CD4-positive, alpha-beta T cell treated with Interleukin-2 at 100 ng/mL for 4 hours (primary cell): Measurements from ENCODE around the gene ATRN.
"Not testable (repeated sequence)": the region's sequence is repeated elsewhere in the genome, so short reads cannot be mapped to it uniquely, and the experiment has no call there.

Experiments
- DNase-seq: peaks from one replicate; pipeline ENCODE4 v3.0.0-alpha.2; 2020; ENCODE audit warnings: low spot score

Gene ATRN

DNA sequence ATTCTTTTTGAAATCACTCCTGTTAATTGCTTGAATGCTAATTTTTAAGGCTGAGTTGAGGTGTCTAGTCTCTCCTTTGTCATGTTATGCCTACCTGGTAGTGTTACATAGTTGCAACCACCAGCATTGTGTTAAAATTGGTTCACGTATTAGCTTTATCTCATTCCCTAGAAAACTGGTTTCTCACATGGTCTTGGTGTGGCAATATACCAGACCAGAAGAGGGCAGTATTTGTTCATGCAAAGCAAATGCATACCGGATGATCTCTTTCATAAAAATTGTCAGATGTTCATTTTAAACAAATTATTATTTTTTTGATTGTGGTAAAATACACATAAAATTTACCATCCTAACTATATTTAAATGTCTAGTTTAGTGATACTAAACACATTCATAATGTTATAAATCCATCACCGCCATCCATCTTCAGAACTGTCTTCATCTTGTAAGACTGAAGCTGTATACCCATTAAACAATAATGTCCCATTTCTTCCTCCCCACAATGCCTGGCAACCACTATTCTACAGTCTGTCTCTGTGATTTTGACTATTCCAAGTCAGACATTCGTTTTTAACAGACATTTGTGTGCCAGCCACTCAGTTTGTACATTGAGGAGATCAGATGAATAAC is 92.8 kb downstream of the ATRN start:
- peak; percentile 45 for DNase-seq

DNA sequence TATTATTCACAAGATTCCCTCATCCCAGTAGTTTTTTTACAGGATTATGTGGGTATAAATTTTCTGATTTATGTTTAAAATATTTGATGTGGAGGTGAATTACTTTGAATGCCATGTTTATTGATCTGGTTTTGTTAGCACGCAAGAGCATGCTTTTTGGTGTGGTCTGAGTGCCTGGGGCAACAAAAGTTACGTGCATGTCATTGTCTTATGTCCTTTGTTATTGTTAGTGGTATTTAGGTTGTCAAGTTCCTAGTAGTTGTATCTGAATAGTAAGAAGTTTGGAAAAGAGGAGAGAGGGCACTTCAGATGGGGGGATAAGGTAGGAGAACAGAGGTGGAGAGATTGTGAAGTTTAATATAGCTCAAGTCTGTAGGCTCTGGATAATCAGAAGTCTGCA is 95.0 kb downstream of the ATRN start:
- no peak for DNase-seq

GRCh38 chr20:3572151-3572550 is 101.3 kb downstream of the ATRN start:
- DNase-seq, result no peak

GRCh38 chr20:3576363-3576762 is 105.5 kb downstream of the ATRN start:
- DNase-seq, result no peak

DNA sequence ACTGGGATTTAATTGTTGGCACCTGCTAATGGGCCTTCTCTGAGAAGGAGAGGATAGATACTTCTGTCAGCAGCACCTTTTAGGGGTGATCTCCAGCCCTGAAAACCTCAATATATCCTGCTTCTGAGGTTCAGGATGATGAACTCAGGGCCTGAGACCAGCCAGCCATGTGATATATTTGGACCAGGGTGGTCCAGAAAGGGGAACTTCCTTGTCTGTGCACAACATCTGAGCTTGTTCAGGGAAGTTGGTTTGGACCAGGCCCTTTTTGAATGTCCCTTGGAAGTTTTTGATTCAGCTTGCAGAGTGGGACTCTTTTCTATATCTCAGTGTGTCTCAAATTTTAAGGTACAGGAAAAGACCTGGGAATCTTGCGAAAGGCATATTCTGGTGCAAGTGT is 106.5 kb downstream of the ATRN start:
- DNase-seq, result no peak

GRCh38 chr20:3580412-3580811 is 109.6 kb downstream of the ATRN start:
- DNase-seq, result no peak

DNA sequence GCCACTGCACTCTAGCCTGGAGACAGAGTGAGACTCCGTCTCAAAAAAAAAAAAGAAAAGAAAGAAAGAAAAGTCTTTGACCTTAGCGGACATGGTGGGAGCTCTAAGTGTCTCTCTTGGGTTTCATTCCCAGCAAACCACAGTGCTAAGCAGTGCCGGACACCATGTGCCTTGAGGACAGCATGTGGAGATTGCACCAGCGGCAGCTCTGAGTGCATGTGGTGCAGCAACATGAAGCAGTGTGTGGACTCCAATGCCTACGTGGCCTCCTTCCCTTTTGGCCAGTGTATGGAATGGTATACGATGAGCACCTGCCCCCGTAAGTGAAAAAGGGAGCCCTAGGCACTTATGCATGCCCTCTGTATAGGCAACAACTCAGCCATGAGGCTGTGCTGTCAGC is 112.9 kb downstream of the ATRN start:
- no peak for DNase-seq

DNA sequence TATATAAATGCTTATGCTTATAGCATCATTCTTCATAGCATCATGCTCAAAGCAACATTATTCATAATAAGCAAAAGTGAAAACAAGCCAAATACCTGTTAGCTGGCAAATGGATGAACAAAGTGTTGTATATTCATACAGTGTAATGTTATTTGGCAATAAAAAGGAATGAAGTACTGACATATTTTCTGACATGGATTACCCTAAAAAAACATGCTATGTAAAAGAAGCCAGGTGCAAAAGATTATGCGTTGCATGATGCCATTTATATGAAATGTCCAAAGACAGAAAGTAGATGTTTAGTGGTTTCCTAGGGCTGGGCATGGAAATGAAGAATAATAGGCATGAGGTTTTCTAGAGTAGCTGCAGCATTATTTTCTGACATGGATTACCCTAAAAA is 115.3 kb downstream of the ATRN start:
- DNase-seq, result no peak

- no peak for DNase-seq
These were observed 119.3 kb downstream of the ATRN start for GRCh38 chr20:3590164-3590563.

DNA sequence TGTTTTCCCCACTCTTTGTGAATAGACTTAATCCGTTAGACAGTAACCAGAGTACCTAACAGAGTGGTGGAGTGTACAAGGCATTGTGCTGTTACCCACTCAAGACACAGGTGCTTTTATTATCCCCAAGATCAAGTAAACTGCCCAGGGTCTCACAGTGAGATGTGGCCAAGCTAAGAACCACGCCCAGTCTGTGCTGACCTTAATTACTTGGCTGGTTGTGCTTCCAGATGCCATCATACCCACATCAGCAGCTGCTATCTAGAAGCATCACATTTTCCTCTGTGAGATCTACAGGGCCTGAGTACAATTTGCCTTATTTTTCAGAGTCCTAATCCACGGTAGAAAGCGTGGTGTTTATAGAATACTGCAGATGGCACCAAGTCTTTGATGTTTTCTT is 122.1 kb downstream of the ATRN start:
- DNase-seq, result no peak

GRCh38 chr20:3595541-3595940 is 124.7 kb downstream of the ATRN start:
- no peak for DNase-seq

DNA sequence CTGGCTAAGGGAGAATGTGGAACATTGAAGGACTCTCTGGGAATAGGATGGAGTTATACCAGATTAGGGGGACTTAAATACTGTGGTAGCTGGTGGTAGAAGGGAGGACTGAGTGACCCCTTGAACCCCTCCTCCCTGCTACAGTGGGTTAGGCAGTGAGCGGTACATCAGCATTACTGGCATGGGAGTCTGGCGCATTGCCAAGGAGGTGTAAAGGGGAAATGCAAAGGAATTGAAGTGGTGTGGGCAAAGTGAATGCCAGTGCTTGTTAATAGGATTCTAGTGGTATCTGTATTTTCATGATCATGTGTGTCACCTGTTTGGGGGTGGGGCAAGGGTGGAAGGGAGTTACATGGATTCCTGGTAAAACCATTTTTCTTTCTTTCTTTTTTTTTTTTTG is 132.3 kb downstream of the ATRN start:
- no peak for DNase-seq

- DNase-seq, result not testable (repeated sequence)
These were observed 134.6 kb downstream of the ATRN start for GRCh38 chr20:3605386-3605886.

DNA sequence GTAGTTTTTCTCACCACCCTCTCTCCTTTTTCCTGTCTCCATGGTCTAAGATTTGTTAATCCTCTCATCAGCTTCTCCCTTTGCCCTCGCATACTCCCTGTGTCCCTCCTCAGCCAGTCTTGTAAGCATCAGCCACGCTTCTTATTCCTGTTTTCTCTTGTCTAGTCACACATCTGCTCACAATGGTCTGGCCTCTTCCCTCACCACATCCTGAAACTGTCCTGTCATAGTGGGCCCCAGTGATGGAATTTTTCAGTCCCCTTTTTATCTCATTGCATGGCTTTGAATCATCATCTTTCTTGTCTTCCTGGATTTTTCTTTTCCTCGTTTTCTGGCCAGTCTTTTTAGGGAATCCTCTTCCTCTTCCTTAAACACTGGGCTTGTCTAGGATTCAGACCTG is 135.2 kb downstream of the ATRN start:
- no peak for DNase-seq

GRCh38 chr20:3611901-3612300 is 141.1 kb downstream of the ATRN start:
- no peak for DNase-seq

- no peak for DNase-seq
These were observed 142.2 kb downstream of the ATRN start for GRCh38 chr20:3612795-3613572.

DNA sequence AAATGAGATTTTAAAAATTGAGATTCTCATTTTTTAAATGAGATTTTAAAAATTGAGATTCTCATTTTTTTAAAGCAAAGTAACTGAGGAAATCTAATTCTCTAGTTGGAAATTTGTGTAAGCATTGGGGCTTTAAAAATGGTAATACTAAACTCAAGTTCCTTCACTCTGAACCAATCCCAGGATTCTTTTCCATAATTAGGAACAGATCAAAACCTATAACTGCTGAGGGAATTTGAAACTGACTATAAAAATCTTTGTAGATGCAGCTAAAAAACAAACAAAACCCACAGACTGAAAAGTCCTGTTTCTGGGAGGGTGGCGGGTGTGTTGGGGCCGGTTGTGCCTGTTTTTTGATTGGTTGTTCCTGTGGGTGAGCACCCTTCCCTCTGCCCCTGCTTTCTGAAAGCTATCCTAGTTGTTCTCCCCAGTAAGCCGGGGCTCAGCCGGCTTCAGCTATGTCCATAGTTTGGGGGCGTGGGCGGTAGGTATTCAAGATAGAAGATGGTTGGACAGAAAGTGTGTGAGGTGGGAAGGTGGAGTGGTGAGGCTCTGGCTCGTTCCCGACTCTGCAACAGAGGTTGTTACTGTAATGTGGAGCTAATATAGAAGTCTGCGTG is 143.1 kb downstream of the ATRN start:
- no peak for DNase-seq

- no peak for DNase-seq
These were observed 143.6 kb downstream of the ATRN start for GRCh38 chr20:3614466-3614865.

DNA sequence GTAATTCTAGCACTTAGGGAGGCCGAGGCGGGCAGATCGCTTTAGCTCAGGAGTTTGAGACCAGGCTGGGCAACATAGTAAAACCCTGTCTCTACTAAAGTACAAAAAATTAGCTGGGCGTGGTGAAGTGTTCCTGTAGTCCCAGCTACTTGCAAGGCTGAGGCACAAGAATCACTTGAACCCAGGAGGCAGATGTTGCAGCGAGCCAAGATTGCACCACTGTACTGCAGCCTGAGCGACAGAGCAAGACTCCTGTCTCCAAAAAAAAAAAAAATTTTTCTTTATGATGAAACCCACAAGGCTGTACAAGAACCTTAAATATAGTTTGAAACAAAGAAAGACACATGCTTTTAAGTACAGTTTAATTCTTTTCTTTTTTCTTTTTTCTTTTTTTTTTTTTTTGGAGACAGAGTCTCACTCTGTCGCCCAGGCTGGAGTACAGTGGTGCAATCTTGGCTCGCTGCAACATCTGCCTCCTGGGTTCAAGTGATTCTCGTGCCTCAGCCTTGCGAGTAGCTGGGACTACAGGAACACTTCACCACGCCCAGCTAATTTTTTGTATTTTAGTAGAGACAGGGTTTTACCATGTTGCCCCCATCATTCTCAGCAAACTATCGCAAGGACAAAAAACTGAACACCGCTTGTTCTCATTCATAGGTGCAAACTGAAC is 144.5 kb downstream of the ATRN start:
- DNase-seq, result not testable (repeated sequence)

DNA sequence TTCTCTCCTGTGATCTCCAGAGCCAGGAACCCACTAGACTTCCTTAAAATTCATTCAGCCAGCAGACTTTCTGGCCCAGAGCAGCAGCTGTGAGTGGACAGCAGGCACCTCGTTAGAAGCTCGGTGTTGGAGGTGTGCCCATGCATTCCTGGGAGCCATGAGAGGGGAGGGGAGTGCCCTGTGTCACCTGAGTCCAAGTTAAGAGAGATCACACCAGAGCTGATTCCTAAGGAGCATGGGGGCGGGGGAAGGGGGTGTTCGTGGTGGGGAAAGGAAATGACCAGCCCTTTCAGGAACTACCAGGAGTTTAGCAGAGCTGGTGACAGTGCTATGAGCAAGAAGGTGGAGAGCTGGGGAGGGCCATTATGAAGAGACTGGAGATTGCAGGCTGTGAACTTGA is 145.4 kb downstream of the ATRN start:
- no peak for DNase-seq

DNA sequence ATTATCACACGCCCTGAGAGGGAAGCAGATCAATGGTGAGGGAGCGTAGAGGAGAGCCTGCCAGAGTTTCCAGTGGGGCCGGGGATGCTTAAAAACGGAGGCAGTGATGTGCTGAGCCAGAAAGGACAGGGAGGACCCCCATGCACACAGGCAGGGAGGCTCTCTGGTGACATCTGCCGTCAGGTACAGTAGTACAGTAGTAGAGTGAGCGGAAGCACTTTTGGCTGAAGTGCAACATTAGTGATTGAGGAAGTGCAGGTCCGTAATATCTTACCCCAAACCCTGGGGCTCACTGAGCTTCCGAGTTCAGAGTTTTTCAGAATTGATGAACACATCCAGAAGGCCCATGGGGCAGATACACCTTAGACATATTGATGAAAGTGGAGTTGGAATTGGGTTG is 150.3 kb downstream of the ATRN start:
- no peak for DNase-seq

DNA sequence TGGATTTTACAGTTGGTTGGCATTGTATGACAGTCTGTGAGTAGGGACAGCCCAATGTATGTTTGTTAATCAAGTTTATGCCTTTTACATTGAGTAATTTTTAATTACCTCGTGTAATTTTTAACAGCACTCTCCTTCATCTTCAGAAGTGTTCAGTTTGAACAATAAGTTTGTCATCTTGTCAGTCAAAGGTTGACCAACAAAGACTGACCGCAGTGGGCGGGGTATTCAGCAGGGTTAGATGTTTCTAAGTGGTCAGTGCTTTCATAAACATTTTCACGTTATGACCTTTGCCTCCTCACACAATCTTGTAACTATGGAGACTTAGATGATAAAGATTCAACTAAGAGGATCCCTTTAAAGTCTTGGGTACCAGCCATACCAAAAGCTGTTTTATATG is 151.6 kb downstream of the ATRN start:
- DNase-seq, result no peak

- no peak for DNase-seq
These were observed 156.7 kb downstream of the ATRN start for GRCh38 chr20:3627476-3627875.
